GM18868 (cell line): Measurements from ENCODE around the gene ACP6.
A peak's percentile ranks its signal among the peaks of the same experiment; 100 is the strongest.

Experiments
- ATAC-seq: cut with Tn5 transposase; IDR thresholded peaks from one replicate; pipeline ENCODE4 v1.9.1; 2021; ENCODE audit warnings: mild to moderate bottlenecking, moderate library complexity; ENCODE audit not compliant: unreplicated experiment

Gene ACP6

DNA sequence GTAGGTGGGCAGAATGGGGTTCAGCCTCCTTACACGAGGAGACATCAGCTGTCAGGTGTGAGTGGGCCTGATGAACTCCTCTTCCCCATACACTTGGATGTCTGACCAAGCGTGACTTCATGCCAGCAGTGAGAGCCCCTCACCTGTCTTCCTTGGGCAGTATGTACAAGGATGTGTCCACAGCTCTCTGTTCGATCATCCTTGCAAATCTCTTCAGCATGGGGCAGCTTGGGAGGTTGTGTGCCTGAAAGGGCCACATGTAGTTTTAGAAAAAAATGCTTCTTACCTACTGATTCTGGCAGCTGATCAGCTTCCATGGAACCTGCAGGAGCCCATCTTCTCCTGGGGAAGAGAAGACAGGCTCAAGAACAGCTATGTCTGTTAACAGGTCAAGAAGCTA is 18.0 kb downstream of the ACP6 start:
- ATAC-seq = no peak

DNA sequence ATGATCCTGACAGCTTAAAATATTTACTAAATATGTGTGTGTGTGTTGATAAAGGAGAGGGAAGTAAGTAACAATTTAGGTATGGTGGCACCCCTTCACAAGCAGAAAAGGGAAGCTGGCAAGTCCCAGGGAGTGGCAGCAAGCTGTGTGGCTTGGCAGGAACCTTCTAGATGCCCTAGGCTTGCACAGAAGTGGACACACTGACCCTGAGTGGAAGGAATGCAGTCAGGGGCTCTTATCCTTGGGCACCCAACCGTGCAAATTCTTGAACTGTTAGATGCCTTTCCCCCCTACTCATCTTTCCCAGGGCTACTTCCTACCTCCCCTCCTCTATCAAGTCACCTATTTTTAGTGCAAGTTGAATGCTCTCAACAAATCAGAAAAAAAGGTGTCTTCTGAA is 18.9 kb downstream of the ACP6 start:
- ATAC-seq = no peak

DNA sequence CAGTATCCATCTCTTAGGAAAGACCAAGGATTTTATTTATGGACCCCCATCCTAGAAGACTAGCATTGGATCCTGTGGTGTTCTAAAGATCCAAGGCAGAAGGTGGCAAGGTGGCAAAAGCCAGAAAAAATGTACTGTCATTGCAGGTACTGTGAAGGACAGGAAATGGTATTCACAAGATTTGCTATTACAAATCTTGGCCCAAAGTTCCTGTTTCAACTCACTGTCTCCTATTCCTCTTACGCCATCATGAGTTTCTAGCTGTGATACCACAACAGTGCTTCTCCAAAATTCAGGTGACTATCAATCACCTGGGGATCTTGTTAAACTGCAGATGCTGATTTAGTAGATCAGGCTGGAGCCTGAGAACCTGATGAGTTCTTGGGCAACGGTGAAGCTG is 21.4 kb downstream of the ACP6 start:
- no peak for ATAC-seq

DNA sequence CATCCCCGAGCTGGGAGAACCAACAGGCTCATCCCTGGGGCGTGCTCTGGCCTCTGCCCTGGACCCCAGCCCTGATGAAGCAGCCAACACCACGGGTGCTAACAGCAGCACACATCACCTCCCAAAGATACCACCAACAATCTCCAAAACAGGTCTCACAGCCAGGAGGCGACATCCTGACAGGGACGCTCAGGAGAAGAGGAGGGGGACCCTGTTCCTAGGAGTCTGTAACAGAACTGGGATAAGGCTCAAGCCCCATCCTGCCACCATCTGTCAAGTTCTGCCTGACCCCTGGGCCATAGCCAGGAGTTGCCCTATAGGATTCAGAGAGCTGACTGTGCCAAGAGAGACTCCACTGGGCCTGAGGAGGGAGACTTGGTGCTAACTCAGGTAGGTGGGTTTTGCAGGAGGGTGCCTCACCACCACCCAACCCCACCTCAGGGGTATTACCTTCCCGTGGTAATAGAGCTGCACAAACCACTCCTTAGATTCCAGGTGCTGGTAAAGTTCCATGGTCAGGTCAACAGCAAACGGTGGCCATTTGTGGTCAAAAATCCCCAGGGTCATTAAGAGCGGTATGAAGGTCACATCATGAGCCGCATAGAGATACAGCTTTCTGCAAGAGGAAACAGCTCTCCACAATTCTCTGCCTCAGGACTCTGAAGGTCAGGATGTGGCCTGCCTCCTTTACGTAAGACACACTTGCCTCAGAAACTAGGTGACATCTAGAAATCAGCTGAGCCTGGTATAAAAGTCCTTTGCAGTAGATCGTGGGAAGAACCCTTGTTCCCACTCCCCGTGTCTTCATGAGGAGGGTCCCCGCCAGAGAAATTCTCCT is 22.3 kb downstream of the ACP6 start:
- no peak for ATAC-seq

DNA sequence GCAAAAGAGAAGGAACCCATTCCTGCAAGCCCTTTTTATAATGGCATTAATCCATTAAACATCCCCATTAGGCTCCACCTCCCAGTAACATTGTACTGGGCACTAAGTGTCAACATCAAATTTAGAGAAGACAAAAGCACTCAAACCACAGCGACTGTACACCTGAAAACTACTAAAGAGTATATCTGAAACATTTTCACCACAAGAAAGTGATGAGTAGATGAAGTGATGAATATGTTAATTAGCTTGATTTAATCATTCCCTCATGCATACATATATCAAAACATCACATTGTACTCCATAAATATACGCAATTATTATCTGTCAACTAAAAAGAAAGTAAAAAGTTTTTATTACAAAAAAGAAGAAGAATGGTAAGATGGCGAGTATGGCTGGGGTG is 26.4 kb downstream of the ACP6 start:
- no peak for ATAC-seq

DNA sequence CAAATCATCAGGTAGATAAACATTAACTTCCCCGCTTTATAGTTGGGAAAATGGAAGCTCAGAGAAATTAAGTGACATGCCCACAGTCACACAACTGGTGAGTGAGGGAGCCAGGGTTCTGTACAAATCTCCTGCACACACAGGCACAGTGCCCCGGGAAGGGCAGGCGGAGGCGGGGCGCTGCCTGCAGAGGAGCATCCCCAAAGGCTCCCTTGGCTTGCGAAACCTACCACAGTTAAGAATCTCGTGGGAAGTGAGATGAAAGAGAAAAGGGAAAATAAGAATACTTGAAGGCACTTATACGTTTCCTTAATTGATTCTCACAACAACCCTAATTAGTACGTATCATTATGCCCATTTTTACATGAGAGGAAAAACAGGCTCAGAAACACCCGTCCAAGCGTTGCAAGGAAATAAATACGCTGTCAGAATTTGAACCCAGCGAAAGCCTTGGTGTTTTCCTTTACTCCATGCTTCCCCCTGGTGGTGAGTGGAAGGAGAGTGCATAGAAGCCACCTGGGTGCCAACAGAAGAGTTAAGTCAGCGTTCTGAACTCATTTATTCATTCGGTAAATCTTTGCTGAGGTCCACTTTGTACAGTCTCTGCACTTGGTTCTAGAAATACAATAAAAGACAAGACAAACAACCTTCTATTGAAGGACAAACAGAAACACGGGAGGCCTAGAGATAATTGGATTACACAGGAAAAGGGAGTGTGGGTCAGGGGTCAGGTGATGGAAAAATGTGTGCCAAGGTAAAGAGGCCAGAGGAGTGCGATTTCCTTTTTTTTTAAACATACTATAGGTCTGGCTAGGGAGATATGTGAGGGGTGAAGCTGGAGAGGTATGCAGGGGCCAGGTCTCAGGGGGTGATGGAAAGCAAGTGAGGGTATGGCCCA is 28.4 kb downstream of the ACP6 start:
- no peak for ATAC-seq

DNA sequence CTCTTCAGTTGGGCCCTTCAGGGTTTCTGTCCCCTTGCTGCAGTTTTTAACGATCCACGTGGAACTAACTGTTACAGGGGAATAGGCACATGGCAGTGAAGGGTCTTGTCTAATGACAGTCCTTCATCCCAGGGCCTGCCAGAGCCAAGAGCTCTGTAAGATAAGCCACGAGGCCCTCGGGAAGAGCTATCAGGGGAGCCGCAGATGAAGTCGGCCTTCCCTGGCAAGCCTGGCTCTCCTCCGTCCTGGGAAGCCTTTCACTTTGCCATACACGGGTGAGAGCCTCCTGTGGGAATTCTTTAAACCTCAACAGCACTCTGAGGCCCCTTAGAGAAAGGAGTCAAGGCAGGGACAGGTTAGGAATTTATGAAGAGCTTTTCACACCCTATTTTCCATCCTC is 29.0 kb downstream of the ACP6 start:
- no peak for ATAC-seq

DNA sequence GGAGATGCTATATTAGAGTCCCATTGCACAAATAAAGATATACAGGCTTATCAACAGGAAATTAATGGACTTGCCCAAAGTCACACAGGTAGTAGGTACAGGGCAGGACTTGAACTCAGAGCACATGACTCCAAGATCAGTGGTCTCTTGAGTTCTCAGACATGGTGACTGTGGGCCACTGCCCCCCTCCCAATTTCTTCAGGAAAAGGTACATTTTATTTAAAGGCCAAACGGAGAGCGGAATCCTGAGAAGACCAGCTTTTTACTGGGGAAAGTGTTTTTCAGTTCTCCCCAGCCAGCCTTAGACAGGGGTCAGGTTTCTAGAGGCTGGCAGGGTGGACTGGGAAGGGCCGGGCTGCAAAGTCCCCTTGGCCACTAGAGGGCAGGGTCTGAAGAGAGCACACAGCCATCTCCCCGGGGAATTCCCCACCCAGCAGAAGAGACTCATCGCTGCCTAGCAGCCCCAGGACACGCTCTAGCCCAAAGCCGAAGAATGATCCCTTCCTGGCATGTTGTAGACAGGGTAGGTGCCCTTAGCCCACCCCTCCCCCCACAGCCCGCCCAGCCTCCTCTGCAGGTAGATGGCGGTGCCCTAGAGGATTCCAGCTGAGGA is 29.7 kb downstream of the ACP6 start:
- ATAC-seq = peak; percentile 96

DNA sequence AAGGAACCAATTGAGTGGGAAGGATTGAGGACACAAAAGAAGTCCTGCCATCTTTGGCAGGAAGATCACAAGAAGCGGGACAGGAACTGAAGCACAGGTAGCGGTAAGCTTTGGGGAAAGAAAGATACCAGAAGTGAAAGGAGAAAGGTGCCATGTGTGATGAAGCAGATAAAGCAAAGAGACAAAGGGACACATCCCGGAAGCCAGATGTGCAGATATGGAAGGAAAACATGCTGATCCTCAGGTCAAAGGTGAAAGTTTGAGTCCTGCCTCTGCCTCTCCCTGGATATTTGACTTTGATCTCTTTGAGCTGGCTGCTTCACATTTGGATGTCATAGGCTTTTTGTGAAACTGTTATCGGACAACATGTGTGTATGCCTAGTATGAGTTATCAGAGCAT is 34.0 kb downstream of the ACP6 start:
- ATAC-seq = no peak

DNA sequence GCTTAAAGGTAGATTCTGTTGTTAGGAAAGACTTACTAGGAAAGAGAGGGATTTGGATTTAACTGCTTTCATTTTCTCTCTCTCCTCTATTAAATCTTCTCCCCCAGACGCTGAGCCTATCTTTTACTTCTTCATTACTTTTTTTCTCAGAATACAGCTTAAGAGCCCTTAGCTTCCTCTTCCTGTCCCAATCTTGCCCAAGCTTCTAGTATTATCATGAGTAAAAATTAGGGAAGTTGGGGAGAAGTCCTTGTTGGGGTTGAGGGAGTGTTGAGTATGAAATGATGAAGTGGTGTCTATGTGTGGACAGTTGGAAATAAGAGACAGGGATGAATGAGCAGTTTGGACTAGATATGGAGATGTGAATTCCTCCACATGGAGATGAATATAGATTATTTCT is 35.0 kb downstream of the ACP6 start:
- no peak for ATAC-seq

DNA sequence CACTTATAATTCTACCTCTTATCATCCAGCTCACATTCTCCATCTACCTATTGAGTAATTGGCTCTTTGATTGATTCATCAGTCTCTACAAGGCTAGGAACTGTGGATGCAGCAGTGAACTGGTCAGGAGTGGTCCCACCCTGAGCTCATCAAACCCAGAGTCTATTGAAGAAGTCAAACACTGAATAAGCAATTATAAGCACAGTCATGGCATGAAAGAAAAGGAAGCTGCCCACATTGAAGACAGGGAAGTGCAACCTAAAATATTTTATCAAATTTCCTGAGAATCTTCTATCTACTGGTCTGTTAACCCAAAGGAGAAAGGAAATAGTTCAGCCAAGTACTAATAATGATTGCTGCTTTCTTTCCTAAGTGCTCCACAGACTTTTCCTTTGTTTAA is 35.7 kb downstream of the ACP6 start:
- no peak for ATAC-seq

DNA sequence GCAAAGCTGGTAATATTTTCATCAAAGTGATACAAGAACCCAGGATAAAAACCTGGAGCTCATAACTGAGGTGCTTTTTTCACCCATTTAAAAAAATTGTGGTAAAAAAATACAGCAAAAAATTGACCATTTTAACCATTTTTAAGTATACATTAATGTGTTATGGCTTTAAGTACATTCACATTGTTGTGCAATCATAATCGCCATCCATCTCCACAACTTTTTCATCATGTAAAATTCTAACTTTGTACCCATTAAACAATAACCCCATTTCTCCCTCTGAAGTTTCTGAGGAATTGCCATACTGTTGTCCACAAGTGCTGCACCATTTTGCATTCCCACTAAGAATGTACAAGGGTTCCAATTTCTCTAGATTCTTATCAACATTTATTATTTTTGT is 36.6 kb downstream of the ACP6 start:
- no peak for ATAC-seq

DNA sequence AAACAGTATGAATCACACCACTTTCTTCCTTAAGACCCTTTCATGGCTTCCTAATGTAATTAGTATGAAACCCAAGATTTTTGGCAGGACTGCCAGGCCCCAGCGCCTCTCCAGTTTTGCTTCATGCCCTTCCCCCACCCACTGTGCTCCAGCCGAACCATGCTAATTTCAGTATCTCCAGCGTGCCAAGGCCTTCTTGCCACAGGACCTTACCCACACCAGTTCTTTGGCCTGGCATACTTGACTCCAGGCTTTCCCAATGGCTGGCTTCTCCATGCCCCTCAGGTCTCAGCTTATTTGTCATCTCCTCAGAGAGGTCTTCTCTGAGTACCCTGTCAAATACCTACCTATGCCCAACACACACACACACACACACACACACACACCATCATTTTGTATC is 38.5 kb downstream of the ACP6 start:
- ATAC-seq = no peak

DNA sequence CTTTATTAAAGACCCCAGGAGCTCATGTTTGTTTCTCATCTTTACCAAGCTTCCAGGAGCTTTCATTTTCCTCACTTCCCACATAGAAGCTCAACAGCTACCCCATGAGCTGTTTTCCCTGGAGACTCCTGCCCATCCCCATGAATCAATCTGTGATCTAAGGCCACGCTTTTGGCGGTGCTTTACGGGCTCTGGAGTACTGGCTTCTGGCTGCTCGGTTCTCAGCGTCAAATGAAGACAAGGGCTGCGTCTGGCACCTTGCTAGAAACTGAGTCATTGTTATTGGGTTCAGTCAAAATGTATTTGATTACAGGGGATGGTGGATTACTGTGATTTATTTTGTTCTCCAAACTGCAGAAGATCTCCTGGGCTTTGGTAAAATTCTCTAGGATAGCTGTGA is 39.9 kb downstream of the ACP6 start:
- ATAC-seq = no peak

DNA sequence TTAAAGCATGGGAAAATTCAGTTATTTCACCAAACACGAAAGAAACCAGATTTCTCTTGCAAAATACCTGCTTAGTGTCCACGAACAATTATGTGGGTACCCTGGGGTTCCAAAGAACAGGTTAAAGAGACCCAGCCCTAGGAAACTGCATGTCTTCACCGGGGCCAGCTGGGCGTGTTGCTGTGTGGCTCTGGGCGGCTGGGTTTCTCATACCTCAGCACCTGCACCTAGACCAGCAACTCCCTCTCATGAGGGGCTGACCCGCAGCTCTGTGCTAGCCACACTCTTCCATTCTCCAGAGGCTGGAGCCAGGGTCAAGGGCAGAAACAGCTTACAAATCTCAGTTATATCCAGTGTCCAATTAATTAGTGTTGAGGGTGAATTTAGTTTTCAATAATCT is 40.3 kb downstream of the ACP6 start:
- ATAC-seq = no peak

DNA sequence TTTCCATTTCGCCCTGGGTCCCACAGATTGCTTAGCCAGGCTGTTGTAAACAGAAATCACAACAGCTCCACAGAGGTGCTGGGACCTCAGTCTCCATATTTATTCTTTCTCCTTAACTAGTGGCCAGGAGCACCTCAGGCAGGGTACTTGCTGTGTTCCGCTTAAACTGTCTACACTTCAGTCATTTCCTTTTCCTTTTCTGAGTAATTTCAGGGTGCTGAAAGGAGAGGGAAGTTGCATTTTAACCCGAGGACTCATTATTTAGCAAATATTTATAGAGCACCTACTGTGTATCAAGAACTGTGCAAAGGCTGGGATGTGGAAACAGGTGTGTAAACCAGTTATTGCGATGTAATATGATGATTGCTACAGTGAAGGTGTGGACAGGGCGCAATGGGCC is 41.9 kb downstream of the ACP6 start:
- no peak for ATAC-seq

DNA sequence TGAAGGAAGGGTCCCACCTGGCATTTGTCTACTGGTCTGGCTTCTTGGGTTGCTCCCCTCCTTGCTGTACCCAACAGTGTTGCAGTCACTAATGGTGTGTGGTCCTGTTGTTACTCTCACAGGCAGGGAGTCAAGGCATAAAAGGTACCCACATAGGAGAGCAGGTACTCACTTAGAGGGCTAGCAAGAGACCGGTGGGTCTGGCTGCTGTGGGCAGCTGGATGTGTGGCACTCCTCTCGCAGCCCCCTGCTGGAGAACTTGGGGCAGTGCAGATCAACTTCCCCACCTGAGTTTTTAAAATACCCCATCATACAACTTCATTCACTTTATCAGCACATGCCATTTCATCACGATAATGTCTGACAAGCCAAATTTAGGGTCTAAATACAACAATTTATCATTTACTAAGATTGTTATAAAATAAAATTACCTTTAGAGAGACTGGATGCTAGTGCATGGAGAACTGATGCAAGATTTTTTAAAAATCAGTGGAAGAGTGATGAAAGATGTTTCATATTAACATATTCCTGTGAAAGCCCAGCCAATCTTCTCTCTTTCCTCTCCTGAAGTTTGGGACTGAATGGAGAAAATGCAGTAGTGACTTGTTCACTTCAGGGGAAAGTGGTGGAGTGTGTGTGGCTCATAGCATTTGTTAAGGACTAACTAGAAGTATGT is 42.8 kb downstream of the ACP6 start:
- ATAC-seq = no peak

DNA sequence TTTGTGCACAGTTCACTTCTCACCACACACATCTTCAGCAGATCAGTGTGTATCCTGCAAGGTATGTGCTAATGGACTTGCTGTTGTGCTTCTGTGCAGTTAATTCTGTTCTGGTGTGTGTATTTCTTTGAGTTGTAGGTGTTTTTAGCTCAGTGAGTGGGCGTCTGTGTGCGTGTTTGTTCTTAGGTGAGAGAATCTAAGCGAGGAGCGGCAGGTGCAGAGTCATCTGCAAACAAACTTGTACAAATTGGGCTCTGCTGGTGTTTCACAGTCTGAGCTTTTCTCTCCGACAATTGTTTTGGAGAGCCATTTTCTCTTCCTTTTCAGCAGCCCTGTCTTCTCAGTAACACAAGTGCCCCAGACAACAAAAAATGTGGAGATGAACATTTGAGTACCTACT is 43.6 kb downstream of the ACP6 start:
- ATAC-seq = no peak

DNA sequence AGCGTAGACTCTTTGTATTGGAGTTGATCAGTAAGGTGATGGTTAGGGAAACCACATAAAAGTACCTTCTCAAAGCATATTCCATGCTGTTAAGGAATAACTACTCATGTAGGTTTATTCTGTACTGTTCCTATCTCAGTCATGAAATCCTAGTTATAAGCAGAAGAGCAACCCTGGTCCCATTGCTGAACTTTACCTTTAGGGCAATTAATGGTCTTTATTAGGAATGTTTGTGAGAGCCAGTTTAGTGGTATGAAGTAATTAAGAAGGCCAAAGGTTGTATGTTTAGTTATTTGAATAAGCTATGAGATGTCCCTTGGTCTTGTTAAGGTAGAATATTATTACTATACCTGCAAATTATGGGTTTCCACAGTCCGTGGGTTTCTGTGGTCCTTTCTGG is 44.0 kb downstream of the ACP6 start:
- ATAC-seq = no peak

DNA sequence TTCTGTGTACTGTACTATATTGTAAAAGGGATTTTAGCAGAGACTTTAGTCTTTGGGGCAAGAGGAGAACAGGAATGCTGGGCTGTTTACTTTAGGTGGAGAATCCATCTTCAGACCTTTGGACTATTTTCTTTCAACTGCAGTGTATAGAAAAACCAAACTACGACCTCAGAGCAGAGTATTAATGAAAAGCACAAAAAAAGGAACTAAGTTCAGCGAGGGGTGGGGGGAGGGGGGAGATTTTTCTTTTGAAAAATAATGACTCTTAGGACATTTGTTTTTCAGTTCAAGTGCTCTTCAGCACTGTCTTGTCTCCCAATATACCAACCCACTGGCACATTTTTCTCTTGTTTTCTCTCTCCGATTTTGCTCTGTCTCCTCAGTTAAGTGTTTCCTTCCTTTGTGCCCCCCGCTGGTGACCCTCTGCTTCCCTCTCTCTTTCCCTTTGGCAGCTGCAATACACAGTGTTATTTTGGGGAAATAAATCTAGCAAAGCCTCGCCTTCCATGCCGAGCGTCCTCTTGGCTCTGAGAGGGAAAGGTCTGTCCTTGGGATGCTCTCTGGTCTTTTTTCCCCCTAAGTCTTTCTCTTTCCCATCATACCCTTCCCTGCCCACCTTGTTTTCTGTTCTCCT is 44.8 kb downstream of the ACP6 start:
- no peak for ATAC-seq

DNA sequence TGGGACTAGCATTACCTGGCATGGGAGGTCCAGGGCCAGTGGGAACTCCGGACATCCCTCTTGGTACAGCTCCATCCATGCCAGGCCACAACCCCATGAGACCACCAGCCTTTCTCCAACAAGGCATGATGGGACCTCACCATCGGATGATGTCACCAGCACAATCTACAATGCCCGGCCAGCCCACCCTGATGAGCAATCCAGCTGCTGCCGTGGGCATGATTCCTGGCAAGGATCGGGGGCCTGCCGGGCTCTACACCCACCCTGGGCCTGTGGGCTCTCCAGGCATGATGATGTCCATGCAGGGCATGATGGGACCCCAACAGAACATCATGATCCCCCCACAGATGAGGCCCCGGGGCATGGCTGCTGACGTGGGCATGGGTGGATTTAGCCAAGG is 45.8 kb downstream of the ACP6 start:
- ATAC-seq = no peak
